ENCODE data around the gene DHPS. TPM values are rescaled to one million over a fixed set of nuclear protein-coding genes. Genes with fewer than 3 reads are reported as not detected.
A peak's percentile ranks its signal among the peaks of the same experiment; 100 is the strongest.

Gene DHPS
- total RNA-seq, 6 experiments from 2014 or later = 29.5 to 60.5 (median 45.8) TPM

DNA sequence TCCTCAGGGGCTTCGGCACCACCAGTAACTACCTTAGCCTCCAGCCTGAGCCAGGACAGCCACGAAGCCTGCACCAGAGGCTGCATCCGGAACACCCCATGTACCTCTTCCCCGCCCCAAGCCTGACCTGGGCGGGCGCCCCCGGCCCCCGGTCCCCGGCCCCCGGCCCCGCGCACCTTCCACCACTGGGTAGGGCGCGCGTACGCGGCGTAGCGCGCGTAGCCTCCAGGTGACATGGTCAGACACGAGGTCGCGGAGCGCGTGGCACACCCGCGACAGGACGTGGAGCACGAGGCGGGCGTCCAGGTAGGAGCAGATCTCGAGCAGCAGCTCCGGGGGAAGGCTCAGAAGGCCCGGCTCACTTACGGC lies 14.3 kb upstream of the DHPS start:
- TF ChIP-seq POLR2A (IDR thresholded peaks at IDR 0.05) = no peak
- TF ChIP-seq CTCF (IDR thresholded peaks at IDR 0.05) = no peak
- no peak for DNase-seq
- H3K27me3 ChIP-seq = no peaks in the 10 kb centered on the region
- no CpG with 5 or more reads among the region's 36 CpGs for WGBS (ENCODE audit: insufficient coverage, low coverage, low lambda C conversion rate, missing lambda C conversion rate)
- intact Hi-C loops (cut with DNase I) = no loop called here
- H3K9me3 ChIP-seq = no peaks in the 10 kb centered on the region
- H3K27ac ChIP-seq = no peak overlapping the region
- peak overlapping the region; percentile 92 to 96 (median 96) for H3K4me3 ChIP-seq
- H3K4me1 ChIP-seq = peaks cover 0 to 11% (median 4%) of the 10 kb centered on the region in 4 donors
- ATAC-seq = peak in 2 of 4 donors; percentile 8 to 16
- peaks cover 0 to 5% (median 2%) of the 10 kb centered on the region in 4 donors for H3K36me3 ChIP-seq

DNA sequence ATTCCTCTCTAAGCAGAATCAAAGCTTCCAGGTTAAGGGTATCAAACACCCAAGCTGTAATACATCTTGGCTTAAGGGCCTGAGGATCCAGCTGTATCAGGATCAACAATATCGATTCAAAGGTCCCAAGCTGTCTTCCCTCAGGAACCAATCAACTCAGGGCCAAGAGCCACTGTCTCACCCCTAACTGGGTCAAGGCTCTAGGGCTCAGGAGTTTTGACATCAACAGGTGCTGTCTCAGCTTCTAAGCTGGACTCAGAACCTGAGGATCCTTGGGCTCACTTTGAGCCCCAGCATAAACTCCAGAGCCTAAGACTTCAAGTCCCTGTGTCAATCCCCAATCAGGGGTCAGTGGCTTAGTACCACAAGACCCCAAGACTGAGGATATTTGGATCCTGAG lies 13.8 kb upstream of the DHPS start:
- no peaks in the 10 kb centered on the region for H3K27me3 ChIP-seq
- H3K4me1 ChIP-seq = peaks cover 0 to 11% (median 4%) of the 10 kb centered on the region in 4 donors
- H3K4me3 ChIP-seq = peak overlapping the region; percentile 92 to 96 (median 96)
- no peak overlapping the region for H3K27ac ChIP-seq
- peaks cover 0 to under 1% (median under 1%) of the 10 kb centered on the region in 4 donors for H3K36me3 ChIP-seq
- WGBS (ENCODE audit: insufficient coverage, low coverage, low lambda C conversion rate, missing lambda C conversion rate) = no CpG with 5 or more reads among the region's 1 CpG
- ATAC-seq (no peak), DNase-seq (no peak)
- intact Hi-C loops (cut with DNase I) = no loop called here
- no peaks in the 10 kb centered on the region for H3K9me3 ChIP-seq
- no peak for TF ChIP-seq POLR2A (IDR thresholded peaks at IDR 0.05)

GRCh38 chr19:12695096-12695495 lies 13.4 kb upstream of the DHPS start:
- H3K9me3 ChIP-seq = no peaks in the 10 kb centered on the region
- no peak overlapping the region for H3K4me3 ChIP-seq
- TF ChIP-seq POLR2A (IDR thresholded peaks at IDR 0.05) (no peak), CTCF (IDR thresholded peaks at IDR 0.05) (no peak)
- no peak overlapping the region for H3K27ac ChIP-seq
- no peak for ATAC-seq
- H3K4me1 ChIP-seq = peaks cover 0 to 11% (median 4%) of the 10 kb centered on the region in 4 donors
- H3K27me3 ChIP-seq = no peaks in the 10 kb centered on the region
- no peak for DNase-seq
- intact Hi-C loops (cut with DNase I) = no loop called here
- H3K36me3 ChIP-seq = no peaks in the 10 kb centered on the region
- no CpG with 5 or more reads among the region's 2 CpGs for WGBS (ENCODE audit: insufficient coverage, low coverage, low lambda C conversion rate, missing lambda C conversion rate)

DNA sequence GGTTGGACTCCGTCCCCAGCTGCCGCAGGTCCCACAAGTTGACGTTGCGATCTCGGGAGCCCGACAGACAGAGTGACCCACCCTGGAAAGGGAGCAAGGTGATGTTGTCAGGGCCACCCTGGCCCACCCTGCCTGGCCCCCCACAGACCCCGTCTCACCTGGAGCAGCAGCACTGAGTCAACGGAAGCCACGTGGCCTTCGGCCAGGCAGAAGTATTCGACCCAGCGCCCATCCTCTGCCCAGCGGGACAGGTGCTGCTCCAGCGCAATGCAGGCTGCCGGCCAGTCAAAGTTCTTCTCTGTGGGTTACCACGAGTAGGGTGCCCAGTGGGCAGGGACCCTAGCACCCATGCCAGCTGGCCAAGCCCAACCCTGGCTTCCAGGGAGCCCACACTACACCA lies 13.0 kb upstream of the DHPS start:
- Histone ChIP-seq H3K27ac (no peak overlapping the region), H3K9me3 (no peaks in the 10 kb centered on the region), H3K27me3 (no peaks in the 10 kb centered on the region), H3K4me3 (no peak overlapping the region), H3K4me1 (peaks cover 0 to 11% (median 4%) of the 10 kb centered on the region in 4 donors), H3K36me3 (no peaks in the 10 kb centered on the region)
- intact Hi-C loops (cut with DNase I) = no loop called here
- no peak for ATAC-seq
- 100% methylated on average over 4 of the region's 16 CpGs for WGBS (ENCODE audit: insufficient coverage, low coverage, low lambda C conversion rate, missing lambda C conversion rate)
- DNase-seq = no peak
- no peak for TF ChIP-seq CTCF (IDR thresholded peaks at IDR 0.05)
- no peak for TF ChIP-seq POLR2A (IDR thresholded peaks at IDR 0.05)

DNA sequence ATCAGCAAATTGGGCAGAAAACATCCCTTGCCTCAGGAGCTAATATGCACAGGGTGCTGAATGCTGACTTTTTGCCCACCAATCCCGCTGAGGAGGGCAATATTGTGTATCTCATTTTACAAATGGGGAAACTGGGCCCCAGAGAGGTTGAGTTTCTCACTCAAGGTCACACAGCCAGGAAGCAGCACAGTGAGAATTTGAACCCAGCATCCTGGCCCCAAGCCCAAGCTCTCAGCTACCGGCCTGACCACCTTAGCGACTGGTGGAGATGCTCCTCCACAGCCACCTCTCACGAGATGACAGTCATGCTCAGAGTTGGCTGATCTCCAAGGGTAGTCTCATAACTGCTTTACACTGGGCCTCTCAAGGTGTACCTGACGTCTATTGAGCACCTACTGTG lies 11.3 kb upstream of the DHPS start:
- ATAC-seq = no peak
- Histone ChIP-seq H3K9me3 (no peaks in the 10 kb centered on the region), H3K4me3 (no peak overlapping the region), H3K36me3 (no peaks in the 10 kb centered on the region), H3K27ac (no peak overlapping the region), H3K27me3 (no peaks in the 10 kb centered on the region), H3K4me1 (peaks cover 0 to 11% (median 4%) of the 10 kb centered on the region in 4 donors)
- DNase-seq = no peak
- WGBS (ENCODE audit: insufficient coverage, low coverage, low lambda C conversion rate, missing lambda C conversion rate) = 89% methylated on average over 1 of the region's 5 CpGs
- intact Hi-C loops (cut with DNase I) = no loop called here
- TF ChIP-seq POLR2A (IDR thresholded peaks at IDR 0.05) (no peak), CTCF (IDR thresholded peaks at IDR 0.05) (no peak)
